NCI-H2196 treated with DMSO at 0.1 percent for 48 hours (cell line): ENCODE results near the gene ZNF396.
A peak's percentile ranks its signal among the peaks of the same experiment; 100 is the strongest.

Experiments used
- DNase-seq: peaks from one replicate; lab custom pipeline; 2025; ENCODE audit not compliant: unreplicated experiment; lab: John Stamatoyannopoulos, UW

ZNF396 gene

DNA sequence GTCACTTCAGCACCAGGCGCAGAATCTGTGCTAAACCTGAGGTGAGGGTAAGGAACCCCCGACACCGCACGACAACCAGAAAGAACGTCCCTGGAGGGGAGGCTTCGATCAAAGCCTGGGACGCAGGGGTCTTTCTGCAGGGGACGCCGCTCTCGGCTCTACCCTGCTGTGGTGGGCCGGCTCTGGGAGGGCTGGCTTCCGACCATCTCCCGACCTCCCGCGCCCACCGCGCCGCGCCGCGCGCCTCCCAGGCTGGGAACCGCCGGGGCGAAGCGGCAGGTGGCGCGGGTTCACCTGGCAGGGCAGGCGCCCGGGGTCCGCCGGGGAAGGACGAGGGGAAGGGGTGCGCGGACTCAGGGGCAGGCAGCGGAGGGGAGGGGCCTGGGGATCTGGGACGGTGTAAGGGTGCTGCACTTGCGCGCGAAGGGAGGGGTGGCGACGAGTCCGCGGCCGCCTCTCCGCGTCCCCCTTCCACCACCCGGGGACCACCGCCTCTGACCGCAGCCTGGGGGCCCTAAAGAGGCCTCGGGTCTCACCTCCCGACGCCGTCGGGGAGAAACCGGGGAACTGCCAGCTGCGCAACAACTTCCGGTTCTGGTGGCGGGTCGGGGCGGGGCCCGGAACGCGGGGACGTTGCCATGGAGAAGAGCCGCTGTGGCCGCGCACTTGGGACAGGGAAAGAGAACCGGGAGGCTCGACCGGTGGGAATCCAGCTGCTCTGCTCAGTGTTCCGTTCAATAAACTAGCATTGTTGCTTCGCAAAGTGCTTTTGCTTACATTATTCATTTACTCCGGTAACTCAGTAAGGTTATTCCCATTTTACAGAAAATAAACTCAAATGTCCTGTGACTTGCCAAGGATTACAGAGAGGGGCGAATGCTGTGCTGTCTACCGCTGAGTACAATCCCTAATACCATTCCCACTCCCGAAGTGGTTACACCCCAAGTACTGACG, at the start of gene ZNF396:
Gene ZNF396 (minus strand): TSS at position 596 of the 954 bp plus-strand sequence. CDS start 3,045 bp downstream, outside the sequence.
- peak; percentile 74 for DNase-seq

DNA sequence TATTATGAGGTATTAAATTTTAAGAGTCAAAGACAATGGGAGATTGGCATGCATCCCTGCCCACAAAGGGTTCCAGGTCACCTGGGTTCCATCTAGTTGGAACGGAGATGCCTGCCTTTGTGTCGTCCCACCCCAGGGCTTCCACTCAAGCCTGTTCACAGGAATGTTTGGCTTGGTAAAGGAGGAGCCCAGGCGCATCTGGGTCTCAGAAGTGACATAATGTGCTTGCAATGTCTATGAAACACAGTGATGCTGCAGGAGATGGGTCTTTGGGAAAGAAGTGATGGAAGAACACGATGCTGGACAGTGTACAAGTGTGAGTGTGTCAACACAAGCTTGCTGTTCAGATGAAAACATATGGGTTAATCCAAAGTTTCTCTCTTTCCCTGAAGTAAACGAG, 49.6 kb upstream of the ZNF396 start:
- DNase-seq: no peak

DNA sequence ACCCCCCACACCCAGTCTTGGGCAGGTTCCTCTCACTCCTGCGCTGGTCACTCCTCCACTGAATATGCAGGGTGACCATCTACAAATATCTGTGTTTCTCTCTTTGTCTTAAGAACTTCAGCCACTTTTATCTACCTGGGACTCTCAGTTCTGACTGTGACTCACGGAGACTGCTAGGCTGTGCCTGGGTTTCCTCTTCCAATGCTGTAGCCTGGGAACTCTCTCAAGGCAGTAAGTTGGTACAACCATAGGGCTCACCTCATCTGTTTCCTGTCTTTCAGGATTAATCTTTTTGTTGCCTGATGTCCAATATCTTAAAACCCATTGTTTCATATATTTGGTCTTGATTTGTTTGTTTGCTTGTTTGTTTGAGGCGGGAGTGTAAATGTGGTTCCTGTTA, 47.2 kb upstream of the ZNF396 start:
- no peak for DNase-seq

DNA sequence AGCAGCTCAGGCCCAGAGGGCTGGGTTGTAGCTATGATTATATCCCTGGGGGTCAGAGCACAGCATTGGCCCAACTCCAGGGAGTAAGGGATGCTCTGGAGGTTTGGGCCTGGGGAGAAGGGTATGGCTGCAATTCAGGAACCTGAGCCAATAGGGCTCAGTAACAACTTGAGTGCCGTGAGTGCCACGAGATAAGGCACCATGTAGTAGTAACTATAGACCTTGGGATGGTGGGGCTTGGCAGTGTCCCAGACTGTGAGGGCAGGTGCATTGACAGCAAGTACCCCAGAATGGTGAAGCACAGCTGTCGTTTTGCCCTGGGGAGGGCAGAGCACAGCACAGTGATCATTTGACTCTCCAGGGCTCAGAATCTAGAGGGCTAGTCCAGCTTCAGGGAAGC, 45.1 kb upstream of the ZNF396 start:
- DNase-seq: no peak

DNA sequence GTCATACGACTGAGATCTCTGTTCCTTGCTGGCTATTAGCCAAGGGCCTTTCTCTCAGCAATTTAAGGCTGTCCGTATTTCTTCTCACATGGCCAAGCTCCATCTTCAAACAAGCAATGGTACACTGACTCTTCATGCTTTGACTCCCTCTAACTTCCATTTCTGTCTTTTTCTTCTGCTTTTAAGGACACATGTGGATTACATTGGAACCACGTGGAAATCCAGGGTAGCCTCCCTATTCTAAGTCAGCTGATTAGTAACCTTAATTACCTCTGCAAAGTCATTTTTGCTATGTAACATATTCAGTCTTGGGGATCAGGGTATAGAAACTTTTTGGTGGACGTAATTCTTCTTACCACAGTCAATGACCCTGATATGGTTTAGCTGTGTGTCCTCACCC, 41.5 kb upstream of the ZNF396 start:
- DNase-seq: no peak

DNA sequence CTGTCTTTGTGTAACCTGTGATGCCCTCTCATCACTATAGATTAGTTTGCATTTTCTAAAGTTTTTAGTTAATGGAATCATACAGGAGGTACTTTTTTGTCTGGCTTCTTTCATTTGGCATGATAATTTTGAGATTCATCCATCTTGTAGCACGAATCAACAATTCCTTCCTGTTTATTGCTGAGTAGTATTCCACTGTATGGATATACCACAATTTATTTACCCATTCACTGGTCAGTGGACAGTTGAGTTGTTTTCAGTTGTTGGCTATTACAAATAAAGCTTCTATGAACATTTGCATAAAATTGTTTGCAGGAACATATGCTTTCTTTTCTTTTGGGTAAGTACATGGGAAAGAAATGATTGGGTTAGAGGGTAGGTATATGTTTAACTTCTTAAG, 40.1 kb upstream of the ZNF396 start:
- no peak for DNase-seq

DNA sequence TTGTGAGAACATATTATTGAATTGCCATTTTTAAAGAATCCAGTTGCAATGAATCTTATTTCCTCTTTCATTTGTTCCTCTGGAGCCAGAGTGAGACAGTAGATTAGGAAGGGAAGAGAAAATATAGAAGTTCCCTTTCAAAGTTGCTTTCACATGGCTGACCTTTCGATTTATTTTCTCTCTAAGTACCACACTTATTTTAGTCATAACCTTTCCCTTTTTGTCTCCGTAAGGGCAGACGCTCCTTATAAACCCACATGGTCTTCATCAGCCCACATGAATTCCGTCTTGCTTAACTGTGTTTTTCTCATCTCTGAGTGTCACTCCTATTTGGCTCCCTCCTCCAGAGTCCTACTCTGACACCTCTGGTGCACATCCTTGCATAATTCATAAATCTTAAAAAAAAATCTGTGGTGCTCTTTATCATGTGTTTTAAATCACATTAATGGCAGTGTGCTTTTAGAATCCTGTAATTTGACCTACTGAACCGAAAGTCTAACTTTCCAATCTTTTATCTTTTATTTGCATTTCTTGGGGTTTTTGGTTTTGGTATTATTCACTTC, 38.5 kb upstream of the ZNF396 start:
- DNase-seq: no peak

DNA sequence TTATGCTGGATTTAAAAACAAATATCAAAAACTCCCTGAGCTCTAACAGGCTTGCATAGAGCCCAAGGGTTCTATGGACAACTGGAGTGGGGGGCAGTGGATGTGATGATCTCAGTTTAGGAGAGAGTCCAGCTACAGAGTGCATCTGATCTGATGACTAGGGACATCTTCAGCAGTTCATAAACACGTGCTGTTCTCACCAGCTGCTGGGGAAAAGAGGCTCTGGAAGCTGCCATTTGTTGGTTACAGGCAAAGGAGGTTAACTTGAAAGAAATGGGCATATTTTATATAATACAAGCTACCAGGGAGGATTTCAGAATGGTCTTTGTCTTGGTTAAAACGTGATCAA, 36.0 kb upstream of the ZNF396 start:
- DNase-seq: no peak

DNA sequence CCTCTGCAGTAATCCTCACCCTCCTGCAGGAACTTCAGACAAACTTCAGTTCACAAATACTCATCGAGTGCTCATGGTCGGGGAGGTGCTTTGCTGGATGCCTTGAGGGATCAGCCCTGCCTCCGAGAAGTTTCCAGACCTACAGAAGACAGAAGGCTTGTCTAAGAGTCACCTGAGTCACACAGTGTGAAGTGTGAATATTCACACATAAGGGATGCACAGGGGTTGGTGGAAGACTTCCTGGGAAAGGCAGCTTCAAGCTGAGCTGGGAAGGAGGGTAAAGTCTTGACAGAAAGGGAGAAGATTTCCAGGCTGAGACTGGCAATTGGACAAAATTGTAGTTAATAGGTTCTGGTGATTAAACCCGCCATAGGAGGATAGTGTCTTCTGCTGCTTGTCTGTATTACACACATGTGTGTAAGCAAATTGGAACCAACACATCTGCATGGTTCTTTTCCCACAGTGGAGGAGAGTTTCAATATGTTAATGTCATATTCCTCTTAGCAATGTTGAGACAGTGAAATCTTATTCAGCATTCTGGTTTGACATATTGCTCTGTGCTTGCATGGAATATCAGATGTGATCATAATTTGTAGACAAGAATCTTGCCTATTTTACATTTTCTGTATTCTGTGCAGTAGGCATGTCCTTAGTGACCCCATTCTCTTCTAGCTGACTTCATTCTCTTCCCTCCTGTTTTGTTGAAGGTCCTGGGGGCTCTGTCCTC, 34.7 kb upstream of the ZNF396 start:
- no peak for DNase-seq

DNA sequence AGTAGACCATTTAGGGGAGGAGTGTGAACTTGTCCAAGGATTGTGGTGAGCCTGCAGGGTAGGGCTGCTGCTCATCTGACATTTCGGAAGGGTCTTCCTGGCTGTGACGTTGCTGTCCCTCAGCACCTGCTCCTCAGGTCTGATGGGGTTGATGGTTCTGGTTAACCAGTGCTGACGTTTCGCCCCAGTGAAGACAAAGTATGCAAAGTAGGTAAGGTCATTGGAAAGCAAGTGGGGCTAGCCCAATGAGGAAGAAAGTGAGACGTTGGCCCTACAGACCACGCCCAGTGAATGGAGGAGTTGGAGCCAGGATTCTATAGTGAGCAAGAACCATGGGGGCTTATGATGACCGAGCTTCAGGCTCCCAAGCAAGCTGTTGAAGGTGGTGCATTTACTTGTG, 33.4 kb upstream of the ZNF396 start:
- no peak for DNase-seq

DNA sequence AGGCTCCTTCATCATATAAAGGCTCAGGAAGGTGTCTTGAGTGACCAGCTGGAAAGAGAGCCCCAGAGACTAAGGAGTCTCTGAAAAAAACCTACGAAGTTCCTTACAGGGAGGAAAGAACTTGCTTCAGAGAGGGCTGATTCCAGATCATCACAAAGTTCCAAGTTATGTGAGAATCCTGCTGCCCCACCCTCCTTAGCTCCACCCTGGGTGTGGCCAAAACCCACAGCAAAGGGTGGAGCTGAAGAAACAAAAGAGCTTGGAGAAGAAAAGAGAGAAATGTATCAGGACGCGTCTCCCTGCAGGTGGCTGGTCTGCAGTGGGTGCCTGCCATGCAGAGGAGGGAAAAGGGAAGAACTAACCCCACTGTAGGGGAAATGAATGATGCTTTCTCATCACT, 32.8 kb upstream of the ZNF396 start:
- no peak for DNase-seq

DNA sequence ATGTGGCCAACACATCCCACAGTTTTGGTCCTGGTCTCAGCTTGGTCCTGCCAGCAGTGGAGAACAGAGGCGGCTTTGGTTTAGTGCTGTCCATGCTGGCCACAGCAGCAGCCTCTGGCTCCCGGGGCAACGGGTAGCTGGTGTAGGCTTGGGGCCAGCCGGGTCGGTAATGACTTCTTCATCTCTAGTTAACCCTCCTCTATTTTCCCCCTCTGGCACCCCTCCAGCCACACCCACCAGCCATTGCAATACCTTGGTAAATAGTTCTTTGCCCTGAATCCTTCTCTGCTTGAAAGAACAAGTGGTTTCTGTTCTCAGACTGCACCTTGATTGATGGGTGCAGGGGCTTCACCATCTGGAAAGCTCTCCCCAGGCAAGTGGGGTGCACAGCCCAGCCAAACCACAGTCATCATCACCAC, 31.7 kb upstream of the ZNF396 start:
- no peak for DNase-seq

DNA sequence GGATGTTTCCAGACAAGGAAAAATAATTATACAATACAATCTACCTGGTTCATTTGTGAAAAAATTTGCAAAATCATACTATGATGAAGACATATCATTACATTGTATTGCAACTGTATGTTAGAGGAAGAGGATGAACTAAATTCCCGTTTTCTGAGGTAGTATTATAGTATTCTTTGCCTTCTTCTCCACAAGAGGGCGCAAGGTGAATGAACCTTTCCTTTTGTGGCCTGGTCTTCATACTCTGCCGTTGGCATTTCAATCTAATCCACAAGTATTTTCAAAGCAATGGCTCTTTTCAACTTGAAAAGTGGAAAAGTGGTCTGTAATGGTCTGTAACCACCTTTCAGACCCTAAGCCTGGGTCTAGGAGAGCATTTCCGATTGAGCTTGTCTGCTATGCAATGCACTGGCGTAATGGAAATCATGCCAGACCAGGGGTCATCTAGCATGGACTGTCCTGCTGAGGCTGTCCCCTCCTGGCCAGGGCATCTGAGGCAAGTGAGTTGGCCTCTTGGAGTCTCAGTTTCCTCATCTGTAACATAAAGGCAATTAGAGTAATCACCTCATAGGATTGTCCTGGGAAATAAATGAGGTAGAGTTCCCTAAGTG, 30.8 kb upstream of the ZNF396 start:
- DNase-seq: peak; percentile 6

DNA sequence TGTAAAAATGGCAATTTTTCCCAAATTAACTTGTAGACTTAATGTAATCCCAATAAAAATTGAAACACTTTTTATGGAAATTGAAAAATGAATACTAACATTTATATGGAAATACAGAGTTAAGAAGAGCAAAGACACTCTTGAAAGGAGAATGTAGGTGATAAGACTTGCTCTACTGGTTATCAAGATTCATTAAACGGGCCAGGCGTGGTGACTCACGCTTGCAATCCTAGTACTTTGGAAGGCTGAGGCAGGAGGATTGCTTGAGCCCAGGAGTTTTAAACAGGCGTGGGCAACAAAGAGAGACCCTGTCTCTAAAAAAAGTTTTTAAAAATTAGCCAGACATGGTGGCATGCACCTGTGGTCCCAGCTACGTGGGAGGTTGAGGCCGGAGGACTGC, 29.5 kb upstream of the ZNF396 start:
- no peak for DNase-seq

DNA sequence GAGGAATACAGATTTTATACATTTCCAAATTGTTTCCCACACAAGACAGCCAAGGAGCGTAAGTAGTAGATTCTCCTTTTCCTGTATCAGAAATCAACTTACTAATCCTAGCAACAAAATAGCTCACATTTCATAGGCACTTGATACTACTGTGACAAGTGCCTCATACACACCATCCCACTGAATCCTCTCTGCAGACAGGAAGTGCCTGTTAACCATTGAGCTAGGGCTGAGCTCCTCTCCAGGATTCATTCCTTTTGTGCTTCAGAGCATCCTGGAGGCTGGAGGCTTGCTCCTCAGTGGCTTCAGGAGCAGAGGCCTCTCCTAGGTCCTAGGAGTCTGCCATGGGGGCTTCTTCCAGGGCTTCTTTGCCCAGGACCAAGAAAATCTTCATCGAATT, 20.8 kb upstream of the ZNF396 start:
- no peak for DNase-seq

DNA sequence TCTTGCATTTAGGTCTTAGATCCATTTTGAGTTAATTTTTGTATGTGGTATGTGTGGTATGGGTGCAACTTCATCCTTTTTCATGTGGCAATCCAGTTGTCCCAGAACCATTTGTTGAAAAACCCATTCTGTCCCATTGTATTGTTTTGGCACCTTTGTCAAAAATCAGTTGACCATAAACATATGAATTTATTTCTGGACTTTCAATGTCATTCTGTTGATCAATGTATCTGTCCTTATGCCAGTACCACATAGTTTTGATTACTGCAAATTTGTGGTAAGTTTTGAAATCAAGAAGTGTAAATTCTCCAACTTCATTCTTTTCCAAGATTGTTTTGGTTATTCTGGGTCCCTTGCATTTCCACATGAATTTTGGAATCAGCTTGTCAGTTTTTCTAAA, 16.6 kb upstream of the ZNF396 start:
- DNase-seq: no peak

DNA sequence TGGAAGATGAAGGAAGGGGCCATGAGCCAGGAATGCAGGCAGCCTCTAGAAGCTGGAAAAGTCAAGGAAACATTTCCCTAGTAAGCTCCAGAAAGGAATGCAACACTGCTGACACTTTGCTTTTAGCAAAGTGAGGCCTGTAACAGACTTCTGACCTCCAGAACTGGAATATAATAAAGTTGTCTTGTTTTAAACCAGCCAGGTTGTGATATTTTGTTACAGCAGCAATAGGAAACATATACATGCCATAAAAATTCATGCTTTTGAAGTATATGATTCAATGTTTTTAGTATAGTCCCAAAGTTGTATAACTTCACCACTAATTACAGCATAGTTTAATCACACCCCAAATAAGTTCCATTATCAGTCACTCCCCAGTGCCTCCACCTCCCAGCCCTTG, 15.2 kb upstream of the ZNF396 start:
- DNase-seq: no peak

DNA sequence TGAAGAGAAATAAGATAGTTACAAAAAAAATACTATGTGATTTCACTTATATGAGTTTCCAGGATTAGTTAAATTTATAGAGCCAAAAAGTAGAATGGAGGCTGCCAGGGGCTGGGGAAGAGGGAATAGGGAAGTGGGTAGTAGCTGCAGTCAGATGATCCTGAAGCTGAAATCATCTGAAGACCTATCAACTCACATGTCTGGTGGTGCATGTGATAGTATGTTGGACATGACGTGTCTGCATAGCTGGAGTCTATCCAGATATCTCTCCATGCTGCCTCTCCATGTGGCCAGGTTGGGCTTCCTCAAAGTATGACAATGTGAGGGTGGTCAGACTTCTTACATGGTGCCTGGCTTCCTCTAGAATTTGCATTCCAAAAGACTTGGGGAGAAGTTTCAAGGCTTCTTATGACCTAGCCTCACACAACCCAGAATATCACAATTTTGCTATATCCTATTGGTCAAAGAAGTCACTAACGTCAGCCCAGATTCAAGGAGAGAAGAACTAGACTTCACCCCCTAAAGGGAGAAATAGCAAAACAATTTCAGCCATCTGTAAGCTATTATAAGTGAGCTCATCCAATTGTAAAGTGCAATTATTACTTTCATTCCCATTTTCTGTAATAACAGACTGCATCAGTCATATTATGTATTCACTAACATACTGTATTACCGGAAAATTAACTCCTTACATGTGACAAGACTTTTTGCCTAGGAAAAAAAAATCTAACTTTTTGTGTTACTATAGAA, 14.0 kb upstream of the ZNF396 start:
- no peak for DNase-seq

DNA sequence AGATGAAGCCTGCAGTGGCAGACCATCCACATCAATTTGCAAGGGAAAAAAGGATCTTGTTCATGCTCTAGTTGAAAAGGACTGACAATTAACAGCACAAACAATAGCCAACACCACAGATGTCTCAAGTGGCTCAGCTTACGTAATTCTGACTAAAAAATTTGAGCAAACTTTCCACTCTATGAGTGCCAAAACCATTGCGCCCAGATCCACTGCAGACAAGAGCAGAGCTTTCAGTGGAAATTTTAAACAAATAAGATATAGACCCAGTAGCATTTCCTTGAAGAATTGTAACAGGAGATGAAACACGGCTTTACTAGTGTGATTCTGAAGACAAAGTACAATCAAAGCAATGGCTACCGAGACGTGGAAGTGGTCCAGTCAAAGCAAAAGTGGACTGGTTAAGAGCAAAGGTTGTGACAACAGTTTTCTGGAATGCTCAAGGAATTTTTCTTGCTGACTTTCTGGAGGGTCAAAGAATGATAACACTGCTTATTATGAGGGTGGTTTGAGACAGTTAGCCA, 12.0 kb upstream of the ZNF396 start:
- no peak for DNase-seq

DNA sequence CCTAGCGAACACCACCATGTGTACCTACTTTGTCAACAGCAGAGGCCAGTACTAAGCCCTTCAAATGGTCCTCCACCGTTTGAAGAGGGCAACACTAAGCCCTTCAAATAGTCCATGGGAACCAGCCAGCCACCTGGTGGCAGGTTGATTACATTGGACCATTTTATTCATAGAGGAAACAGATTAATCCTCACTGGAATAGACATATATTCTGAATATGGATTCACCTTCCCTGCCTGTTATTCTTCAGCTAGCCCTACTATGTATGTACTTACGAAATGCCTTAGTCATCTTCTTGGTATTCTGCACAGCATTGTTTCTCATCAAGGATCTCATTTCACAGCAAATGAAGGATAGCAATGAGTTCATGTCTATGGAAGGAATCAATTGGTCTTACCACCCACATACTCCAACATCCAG, 10.0 kb upstream of the ZNF396 start:
- no peak for DNase-seq
